ENCODE results near the gene MAN1B1. TPM values are rescaled to one million over a fixed set of nuclear protein-coding genes. Genes with fewer than 3 reads are reported as not detected.

MAN1B1 gene
- total and polyA plus RNA-seq, 2 donors (not counting 3 experiments of a cell fraction or from before 2014, with no cell fraction given), result 75.3 to 83.3 TPM

DNA sequence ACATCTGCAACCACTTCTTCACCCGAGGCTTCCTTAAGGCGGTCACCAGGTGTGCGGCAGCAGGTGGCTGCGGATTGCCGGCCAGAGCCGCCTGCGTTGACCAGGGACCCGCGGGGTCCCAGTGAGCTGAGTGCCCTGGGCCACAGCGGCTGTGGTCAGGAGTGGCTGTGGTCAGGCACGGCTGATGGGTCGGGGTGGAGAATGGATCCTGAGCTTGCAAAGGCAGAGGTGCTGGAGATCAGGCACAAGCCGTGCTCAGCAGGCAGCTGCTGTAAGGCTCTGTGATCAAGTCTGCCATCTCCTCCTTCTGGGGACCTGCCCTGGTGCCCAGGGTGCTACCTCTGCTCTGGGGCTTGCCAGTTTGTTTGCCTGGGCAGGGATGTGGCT, 7.4 kb upstream of the MAN1B1 start:
- BruUV-seq (replicated peaks), result no TSS peak
- FAIRE-seq, result no peak
- POLR2A ChIA-PET, result no interaction called here

More for the DNA sequence above, 7.4 kb upstream of the MAN1B1 start:
- Histone ChIP-seq H3K9me1 (replicated peaks; ENCODE audit: control insufficient read depth, extremely low read depth, insufficient read depth, low read length) (no peaks in the 10 kb centered on the region), H3K4me1 (ENCODE audit: control insufficient read depth, extremely low read depth, insufficient read depth, low read length) (peaks cover 16% of the 10 kb centered on the region), H3K79me2 (ENCODE audit: control insufficient read depth, insufficient read depth, low read length) (peaks cover 6% of the 10 kb centered on the region), H3K4me2 (ENCODE audit: insufficient read depth, low read length) (no peak overlapping the region), H3K27me3 (ENCODE audit: control insufficient read depth in 2 of 2, insufficient read depth in 2 of 2, low read length in 2 of 2) (no peaks in the 10 kb centered on the region), H4K20me1 (replicated peaks; ENCODE audit: control insufficient read depth, extremely low read depth, insufficient read depth, low read length) (no peaks in the 10 kb centered on the region), H3K9me3 (replicated peaks; ENCODE audit: control insufficient read depth, insufficient read depth, low read length) (no peaks in the 10 kb centered on the region), H3K9ac (replicated peaks; ENCODE audit: extremely low read depth, insufficient read depth, low read length) (no peak overlapping the region), H2AFZ (ENCODE audit: low read depth, low read length) (no peak overlapping the region), H3K27ac (ENCODE audit: insufficient read depth, low read depth, low read length) (no peak overlapping the region), H3K4me3 (replicated peaks in 1 of 3; ENCODE audit: insufficient read depth in 1 of 3, low read depth in 1 of 3, low read length in 3 of 3) (no peak overlapping the region), H3K36me3 (ENCODE audit: control insufficient read depth in 2 of 2, extremely low read depth in 1 of 2, insufficient read depth in 2 of 2, low read length in 2 of 2) (peaks cover 0 to 32% of the 10 kb centered on the region in 2 experiments)
- CTCF ChIA-PET, result no interaction called here
- intact Hi-C loops (cut with micrococcal nuclease), result no loop called here
- TF ChIP-seq, protein P1, sequence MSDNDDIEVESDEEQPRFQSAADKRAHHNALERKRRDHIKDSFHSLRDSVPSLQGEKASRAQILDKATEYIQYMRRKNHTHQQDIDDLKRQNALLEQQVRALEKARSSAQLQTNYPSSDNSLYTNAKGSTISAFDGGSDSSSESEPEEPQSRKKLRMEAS (IDR thresholded peaks at IDR 0.05; ENCODE audit: insufficient read depth, insufficient read length), result no peak
- no peak for TF ChIP-seq GATA2 (IDR thresholded peaks at IDR 0.05; ENCODE audit: insufficient read depth, insufficient read length, low read depth, low read length)
- TF ChIP-seq, protein P2, sequence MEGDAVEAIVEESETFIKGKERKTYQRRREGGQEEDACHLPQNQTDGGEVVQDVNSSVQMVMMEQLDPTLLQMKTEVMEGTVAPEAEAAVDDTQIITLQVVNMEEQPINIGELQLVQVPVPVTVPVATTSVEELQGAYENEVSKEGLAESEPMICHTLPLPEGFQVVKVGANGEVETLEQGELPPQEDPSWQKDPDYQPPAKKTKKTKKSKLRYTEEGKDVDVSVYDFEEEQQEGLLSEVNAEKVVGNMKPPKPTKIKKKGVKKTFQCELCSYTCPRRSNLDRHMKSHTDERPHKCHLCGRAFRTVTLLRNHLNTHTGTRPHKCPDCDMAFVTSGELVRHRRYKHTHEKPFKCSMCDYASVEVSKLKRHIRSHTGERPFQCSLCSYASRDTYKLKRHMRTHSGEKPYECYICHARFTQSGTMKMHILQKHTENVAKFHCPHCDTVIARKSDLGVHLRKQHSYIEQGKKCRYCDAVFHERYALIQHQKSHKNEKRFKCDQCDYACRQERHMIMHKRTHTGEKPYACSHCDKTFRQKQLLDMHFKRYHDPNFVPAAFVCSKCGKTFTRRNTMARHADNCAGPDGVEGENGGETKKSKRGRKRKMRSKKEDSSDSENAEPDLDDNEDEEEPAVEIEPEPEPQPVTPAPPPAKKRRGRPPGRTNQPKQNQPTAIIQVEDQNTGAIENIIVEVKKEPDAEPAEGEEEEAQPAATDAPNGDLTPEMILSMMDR (IDR thresholded peaks at IDR 0.05; ENCODE audit: extremely low read depth in 1 of 2, insufficient read depth in 1 of 2, low read depth in 1 of 2, low read length in 2 of 2), result no peak
- dilution Hi-C loops (cut with MboI; ENCODE audit: extremely low pct_ligation_motif_present, low sequenced_read_pairs), result no loop called here
- DNase-seq (ENCODE audit: low read depth, low spot score), result no peak

All from endothelial cell of umbilical vein (primary cell).